NOMO-1 treated with dmso at 0.1 percent for 144 hours (cell line): ENCODE measurements around the gene FBLN7.

Experiments used
- DNase-seq: peaks from one replicate; lab custom pipeline; 2025; ENCODE audit not compliant: unreplicated experiment; lab: John Stamatoyannopoulos, UW

Gene FBLN7

GRCh38 chr2:112220831-112221230, 82.6 kb downstream of the FBLN7 start:
- DNase-seq = no peak

GRCh38 chr2:112229348-112229747, 91.2 kb downstream of the FBLN7 start:
- DNase-seq = no peak

GRCh38 chr2:112230371-112230770, 92.2 kb downstream of the FBLN7 start:
- no peak for DNase-seq
